Fibroblast of upper back skin (primary cell): ENCODE data around the gene SYT2.
A peak's percentile ranks its signal among the peaks of the same experiment; 100 is the strongest.
"Not testable (repeated sequence)": the region's sequence is repeated elsewhere in the genome, so short reads cannot be mapped to it uniquely, and the experiment has no call there.

Source experiments
- DNase-seq: peaks from one replicate; pipeline ENCODE4 v3.0.0-alpha.2; 2013

Gene SYT2

DNA sequence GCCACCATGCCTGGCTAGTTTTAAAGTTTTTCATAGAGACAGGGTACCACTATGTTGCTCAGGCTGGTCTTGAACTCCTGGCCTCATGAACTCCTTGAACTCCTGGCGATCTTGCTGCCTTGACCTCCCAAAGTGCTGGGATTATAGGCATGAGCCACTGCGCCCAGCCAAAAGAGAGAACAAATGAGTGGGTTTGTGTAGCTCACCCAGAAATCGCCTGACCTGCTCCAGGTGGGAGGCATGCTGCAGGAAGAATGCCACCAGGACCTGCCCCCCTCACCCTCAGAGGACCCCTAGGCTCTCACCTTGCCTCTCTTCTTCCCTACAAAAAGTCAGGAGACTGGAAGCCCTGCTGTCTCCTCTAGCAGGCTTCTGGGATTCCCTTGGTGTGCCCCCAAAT is 88.8 kb downstream of the SYT2 start:
- no peak for DNase-seq

DNA sequence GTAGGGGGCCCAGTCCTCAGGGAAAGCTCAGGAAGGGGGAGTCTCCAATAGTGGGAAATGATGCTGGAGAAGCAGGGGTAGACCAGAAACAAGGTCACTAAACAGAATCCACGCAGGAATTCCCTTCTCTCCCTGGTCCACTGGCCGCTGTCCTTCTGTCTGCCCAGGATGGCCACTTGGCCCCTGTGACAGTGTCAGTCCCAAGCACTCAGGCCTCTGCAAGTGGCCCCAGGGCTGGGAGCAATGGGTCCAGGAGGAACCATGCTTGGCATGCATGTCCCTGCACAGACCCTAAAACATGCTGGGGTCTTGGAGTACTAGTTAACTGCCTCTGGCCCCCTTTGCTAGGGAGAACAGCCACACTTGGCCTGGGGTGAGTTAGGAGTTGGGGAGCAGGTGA is 90.2 kb downstream of the SYT2 start:
- not testable (repeated sequence) for DNase-seq

DNA sequence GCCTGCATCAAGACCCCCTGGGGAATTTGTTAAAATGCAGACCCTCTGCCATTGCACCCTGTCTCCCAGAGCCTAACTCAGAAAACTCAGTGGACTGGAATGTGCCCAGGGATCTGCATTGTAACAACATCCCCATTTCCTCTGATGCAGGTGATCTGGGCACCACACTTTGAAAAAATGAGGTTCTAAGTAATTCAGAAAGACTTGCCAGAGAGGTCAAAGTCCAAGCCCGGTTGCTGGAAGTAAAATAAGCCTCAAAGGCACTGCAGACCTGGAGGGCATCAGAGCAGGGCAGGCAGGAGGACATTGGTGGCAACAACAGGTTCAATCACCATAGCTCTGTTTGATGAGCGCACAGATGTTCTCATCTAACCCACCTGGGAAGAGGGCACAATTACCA is 90.7 kb downstream of the SYT2 start:
- no peak for DNase-seq

DNA sequence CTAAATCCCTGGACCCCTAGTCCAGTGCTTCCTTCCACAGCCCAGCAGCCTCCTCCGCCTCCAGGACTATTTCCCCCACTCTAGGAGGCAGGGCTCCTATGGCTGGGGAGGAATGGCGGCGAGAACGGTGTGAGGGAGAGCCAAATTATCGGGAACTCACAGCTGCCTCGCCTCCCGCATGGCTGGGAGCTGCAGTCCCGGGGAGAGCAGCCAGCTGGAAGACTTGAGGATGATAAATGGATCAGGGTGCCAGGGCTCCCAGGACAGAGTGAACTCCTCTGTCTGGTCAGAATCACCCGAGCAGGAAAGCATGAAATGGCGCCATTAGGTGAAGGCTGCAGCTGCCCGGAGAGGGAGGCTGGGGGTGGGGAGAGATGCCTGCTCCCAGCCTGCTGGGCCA is 91.2 kb downstream of the SYT2 start:
- DNase-seq = peak; percentile 33

DNA sequence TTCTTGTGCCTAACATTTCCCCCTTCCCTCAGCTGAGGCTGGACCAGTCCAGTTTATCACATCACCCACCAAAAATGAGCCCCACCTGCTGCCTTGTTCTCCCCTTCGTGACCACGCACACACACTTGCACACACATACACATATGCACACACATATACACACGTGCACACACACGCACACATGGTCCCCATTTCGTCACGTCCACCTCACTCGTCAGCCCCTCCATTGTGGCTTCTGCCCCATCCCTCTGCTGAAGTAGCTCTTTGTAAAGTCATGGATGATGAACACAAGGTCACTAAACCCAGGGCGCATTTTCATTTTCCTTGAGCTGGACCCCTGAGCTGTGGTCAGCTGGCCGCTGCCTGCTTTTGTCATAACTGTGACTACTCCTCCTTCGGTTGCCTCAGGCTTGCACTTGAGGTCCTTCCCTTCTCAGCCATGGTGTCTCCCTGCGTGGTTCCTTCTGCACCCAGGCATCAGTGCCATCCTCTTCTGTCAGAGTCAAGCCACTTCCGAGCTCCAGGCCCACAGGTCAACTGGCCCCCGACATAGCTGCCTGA is 93.8 kb downstream of the SYT2 start:
- DNase-seq = no peak

DNA sequence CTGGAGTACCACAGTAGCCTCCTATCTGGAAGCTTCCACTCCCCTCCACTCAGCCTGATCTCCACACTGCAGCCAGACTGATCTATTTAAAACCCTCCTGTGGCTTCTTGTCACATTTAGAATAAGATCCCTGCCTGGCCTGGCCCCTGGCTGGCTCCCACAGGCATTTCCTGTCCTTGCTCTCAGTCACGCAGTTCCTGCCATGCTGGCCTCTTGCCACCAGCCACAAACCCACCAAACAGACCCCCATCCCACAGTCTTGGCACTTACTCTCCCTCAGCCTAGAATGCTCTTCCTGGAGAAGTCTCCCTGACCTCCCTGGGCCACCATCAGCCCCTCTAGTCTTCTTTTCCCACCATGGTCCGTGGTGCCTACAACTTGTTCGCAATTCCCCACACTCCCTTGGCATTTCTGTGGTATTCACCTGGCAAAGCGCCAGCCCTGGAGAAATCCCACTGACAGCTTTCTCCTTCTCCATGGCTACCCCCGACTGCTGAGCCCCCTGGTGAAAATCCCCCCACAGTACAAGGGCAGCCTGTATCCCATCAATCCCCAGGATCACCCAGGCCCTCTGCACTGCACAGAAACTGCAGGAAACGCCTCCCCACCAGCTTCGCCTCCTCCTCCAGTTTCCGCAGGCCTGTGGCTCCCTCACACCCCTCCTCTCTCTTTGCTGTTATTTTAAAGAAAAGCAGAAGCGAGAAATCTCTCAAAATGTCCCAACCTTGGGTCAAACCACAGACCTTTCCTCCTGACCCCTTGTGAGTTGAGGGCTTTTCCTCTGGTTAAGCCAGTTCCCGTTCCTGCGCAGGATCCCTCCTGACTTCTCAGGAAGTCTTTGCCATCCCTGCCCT is 94.5 kb downstream of the SYT2 start:
- DNase-seq = peak; percentile 96

DNA sequence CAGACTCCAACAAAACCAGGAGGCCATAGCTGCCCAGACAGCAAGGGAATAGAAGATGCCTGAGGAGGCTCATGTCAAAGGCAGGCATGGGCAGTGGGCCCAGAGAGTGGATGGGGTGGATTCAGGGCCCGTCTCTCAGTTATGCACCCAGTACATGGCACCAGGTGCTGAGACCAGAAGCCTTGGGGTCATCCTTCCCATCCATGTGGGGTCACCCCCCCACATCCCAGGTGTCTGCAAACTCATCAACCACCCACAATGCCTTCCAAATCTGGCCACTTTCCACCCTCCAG is 95.1 kb downstream of the SYT2 start:
- not testable (repeated sequence) for DNase-seq

DNA sequence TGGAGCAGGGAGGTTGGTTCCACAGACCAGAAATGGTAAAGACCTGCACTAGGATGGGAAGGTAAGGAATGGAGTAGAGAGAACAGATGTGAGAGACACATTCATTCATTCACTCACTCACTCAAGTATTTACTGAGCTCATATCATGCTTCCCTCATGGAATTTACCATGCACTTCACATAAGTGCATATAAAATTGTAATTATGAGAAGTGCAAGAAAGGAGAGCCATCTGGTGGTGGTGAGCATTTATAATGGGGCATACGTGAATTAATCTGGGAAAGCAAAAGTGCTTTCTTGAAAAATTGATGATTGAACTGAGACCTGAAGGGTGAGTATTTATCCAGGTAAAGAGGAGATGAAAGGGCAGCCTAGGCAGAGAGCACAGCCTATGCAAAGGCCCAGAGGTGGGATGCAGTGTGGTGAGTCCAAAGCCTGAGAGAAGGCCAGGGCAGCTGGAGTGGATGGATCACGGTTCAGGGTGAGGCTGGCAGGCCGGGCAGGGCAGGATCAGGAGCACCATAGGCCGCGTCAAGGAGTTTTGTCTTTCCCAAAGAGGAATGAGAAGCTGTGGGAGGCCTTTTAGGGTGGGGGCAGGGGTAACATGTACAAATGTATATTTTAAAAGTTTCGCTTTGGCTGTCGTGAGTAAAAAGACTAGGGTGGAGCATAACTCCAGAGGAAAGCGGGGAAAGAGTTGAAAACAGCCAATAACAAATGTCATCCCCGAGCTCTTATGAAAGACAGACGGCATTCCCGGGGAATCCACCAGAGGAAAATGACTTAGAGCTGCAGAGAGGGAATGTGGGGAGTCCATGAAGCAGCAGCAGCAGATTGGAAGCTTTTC is 95.7 kb downstream of the SYT2 start:
- peak; percentile 84 for DNase-seq

DNA sequence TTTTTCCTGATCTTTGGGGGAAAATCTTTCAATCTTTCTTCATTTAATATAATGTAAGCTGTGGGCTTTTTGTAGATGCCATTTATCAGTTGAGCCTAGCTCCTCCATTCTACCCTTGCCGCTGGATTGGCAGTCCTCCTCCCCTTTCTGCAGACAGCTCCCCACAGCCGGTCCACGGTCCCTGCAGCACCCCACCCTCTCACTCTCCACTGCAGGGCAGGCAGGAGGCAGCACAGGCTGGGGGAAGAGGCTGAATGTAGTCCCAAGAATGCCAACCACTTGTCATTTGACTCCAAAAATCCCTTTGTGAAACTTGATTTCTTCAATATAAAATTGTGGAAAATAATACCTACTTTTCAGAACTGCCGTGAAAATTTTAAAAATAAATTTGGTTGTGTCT is 96.7 kb downstream of the SYT2 start:
- no peak for DNase-seq

DNA sequence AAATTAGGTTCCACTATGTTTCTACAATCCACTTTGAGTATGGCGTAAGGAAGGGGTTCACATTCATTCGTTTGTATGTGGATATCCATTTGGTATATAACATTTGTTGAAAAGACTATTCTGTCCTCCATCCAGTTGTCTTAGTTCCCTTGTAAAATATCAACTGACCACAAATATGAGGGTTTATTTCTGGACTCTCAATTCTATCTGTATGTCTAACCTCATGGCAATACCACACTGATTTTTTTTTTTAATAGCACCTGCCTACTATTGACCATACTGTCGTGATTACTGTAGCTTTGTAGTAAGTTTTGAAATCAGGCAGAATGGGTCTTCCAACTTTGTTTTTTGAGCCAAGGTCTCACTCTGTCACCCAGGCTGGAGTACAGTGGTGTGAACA is 98.2 kb downstream of the SYT2 start:
- not testable (repeated sequence) for DNase-seq

DNA sequence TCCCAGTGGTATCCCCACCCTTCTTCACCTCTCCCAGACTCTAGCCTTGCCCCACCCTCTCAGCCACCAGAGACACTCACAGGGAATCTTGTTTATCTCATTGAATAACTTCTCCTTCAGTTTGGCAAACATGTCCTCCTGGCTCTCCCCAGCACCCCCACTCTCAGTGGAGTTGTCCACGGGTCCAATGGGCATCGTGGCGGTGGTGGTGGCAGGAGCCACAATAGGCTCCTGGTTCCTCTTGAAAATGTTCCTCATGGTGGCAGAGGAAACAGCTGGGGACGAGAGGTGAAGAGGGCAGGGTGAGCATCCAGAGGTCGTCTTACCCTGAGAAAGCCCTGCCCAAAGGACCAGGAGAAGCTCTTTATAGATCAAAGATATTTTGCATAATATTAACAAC is 104.7 kb downstream of the SYT2 start:
- no peak for DNase-seq

DNA sequence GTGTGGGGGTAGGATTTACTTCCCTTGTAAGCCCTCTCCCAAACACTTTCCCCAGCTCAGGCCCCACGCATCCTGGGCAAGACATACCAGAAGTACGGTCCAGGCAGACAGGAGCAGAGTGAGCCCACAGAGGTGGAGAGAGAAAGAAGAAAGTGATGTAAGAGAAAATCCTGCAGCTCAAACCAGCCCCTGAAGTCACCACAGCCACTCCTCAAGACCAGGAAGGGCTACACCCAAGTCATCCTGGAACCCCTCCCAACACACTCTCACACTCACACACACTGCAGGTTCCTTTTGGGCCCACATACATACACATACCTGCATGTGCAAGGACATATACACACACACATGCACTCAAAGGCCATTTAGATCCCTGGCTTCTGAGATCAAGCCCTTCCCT is 106.8 kb downstream of the SYT2 start:
- no peak for DNase-seq

DNA sequence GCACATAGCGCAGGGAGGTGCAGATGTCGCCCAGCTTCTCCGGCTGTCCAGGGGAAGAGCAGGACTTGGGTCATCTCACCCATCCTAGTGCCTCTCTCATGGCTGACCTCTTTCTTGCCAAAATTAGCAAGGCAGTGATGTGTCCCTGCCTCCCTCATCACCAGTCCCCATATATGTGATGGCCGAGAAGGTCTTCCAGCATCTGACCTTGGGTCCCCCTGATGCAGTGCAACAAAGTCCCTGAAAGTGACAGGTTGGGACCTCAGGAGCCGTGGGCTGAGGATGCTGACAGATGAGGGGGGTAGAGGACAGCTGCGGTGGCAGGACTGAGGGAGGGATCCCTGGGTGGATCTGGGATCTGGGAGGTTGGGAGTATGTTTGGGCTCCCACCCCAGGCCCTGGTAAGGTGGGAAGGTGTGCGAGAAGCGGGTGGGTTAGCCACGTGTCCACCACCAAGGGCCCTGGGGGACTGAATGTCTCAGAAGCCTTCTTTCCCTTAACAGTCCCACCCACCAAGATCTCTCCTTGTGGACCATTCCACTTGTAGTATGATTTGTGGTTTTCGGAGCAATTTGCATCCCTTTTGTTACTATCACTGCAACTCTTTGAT is 109.7 kb downstream of the SYT2 start:
- no peak for DNase-seq

DNA sequence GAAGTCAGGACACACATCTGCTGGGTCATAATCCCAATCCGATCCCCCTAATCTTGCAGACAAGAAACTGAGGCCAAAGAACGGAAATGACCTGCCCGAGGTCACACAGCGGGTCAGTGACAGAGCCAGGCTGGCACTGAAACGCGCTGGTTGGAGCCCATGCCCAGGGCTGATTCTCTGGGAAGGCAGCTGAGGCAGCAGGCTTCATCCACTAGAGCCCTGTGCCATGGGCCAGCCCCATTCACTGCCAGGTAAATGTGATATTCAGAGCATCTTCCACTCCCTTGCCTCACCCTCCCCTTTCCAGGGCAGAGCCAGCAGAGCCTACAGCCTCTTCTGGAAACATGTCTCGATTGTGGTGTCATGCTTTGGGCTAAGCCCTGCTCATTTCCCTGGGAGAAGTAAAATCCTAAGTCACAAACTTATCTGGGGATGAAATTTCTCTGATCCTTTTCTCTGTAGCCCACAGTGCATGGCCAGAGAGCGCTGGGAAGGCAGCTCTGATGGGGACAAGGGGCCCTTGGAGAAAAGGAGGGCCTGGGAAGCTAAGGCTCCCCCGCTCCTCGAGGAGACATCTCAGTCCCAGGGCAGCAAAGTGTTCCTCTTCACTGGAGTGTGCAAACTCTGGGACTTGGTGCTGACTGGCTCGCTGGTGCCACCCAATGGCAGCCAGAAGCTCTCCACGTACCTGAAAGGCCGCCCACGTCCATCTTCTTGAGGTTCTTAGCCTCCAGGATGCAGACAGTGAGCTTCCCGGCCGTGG is 110.4 kb downstream of the SYT2 start:
- peak; percentile 84 for DNase-seq

DNA sequence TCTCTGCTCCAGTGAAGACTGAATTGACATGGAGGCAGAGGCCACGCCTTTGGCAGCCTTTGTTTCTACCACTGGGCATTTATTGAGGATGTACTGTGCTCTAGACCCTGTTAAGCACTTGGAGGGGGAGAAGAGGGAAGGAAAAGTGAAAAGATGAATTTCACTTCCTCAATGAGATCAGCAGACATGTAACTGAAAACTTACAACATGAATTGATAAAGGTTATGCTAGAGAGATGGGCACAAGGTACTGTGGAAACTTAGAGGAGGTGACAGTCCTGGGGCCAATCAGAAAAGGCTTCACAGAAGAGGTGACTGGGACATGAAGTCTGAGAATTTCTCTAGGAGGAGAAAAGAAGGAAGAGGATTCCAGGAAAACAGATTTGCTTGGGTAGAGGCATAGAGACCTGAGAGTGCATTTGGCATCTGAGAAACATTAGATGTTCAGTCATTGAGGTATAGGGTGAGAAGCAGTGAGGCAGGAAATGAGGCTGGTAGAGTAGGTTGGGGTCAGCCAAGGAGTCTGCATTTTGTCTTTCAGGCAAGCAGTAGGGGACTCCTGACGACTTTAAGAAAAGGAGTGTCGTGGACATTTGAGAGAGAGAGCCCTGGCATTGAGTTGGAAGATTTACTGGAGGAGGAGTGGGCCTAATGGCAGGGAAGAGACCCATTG is 113.0 kb downstream of the SYT2 start:
- DNase-seq = no peak

DNA sequence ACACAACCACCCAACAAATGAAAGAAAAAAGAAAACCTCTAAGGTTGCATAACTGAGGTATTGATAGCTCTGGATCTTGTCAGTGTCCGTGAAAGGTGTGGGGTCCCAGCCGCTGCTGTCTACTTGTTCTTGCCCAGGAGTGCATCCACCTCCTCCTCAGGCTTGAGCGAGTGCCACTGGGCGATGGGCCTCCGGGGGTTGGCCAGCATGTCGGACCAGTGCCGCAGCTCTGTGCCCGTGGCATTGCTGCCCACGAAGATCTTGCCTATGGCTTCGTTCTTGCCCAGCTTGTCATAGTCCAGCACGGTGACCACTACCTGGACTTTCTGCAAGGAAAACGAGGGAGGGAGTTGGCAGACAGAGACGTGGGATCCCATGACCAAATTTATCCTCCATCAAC is 113.6 kb downstream of the SYT2 start:
- DNase-seq = no peak

DNA sequence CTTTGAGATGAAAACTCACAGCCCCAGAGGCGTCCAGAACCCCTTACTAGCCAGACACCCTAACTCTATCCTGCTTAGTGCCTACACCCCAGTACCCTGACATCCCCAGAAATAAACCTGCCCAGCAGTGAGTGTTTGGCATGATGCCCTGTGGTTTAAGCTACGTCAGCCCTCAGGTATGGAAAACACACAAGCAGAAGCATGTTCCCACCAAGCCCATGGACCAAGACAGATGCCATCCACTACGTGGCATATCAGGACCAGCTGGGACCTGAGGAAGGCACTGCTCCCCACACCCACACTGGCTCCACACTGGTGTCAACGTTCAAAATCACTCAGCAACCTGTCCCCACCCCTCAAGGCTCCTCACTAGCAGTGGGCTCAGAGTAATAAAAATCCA is 116.4 kb downstream of the SYT2 start:
- no peak for DNase-seq

DNA sequence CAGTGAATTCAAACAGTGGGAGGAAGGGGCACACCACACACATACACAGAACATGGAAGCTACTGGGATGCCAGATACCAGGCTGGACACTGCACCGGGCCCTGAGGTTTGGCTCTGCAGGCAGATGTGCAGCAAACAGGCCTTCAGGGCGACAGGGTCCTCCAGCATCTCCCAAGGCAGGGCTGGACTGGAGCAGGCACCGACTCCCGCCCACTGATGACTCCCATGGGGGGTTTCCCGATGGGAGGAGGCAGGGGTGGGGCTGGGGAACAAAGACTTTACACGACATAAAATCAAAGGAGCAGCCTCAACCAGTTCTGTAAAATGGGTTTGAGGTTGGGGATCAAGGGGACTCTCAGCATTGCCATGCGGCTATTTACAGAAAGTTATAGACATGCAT is 118.1 kb downstream of the SYT2 start:
- no peak for DNase-seq

DNA sequence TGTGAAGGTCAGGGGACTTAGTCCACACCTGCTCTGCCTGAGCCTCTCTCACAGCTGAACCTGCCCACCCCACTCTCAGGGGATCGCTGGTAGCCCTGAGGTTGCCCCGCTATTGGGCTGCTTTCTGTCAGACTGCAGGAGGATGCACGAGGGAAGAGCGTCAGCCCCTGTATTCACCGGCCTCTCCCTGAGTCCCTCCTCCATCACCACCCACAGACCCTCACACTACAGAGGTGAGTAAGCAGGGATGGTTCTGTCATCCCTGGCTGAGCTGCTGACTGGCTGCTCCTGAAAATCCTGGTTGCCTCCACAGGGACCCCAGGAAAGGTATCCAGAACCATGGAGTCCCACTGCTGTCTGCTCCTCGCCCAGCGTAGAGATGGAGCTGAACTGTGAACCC is 118.7 kb downstream of the SYT2 start:
- DNase-seq = no peak

DNA sequence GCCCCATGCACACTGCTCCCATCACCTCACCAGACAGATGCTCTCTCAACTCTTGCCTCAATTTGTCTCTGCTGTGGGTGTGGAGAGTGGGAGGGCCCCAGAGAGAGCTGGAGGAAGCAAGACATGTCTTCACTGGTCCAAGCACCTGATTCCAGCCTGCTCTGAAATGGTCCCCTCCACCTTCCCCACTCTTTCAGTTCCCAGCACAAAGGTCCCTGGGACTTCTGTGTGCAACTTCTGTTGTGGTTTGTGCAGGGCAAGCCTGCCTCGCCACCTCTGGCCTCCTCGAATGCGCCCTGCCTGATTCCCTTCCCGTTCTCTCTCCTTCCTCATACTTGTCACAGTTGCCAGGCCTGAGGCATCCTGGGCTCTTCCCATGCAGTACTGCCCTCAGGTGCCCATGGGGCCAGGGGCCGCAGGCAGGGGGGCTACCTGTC is 119.3 kb downstream of the SYT2 start:
- DNase-seq = no peak

DNA sequence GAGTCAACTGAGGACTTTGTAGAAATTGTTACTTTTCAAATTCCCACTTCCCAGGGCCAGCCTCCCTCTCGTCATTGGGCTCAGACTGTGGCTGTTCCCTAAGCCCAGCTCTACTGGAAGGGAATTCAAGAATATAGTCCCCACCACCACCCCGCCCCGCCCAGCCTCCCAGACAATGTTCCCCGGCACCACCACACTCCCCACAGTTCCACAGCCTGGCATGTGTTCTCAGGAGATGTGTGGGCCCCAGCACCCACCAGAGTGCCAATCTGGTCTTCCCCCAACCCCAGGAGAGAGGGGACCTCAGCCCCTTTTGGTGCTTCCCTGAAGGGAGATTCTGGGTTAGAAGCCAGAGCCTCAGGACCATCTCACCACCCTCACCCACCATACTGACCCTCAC is 120.1 kb downstream of the SYT2 start:
- DNase-seq = no peak
